A172 (cell line): ENCODE results near the gene VOPP1. TPM values are rescaled to one million over a fixed set of nuclear protein-coding genes. Genes with fewer than 3 reads are reported as not detected.

Experiments
- DNase-seq: peaks from one replicate; pipeline ENCODE4 v3.0.0-alpha.2; 2015; ENCODE audit warnings: low spot score
- total RNA-seq: library from RNA; depleted of rRNA; stranded (reverse); fragments of >200 nt; shearing (Covaris generic); gene quantifications from 2 replicates; pipeline ENCODE4 v1.2.3, GENCODE V29; 2014

VOPP1 gene
- total RNA-seq, 1 experiment from 2014 or later = 112 TPM

DNA sequence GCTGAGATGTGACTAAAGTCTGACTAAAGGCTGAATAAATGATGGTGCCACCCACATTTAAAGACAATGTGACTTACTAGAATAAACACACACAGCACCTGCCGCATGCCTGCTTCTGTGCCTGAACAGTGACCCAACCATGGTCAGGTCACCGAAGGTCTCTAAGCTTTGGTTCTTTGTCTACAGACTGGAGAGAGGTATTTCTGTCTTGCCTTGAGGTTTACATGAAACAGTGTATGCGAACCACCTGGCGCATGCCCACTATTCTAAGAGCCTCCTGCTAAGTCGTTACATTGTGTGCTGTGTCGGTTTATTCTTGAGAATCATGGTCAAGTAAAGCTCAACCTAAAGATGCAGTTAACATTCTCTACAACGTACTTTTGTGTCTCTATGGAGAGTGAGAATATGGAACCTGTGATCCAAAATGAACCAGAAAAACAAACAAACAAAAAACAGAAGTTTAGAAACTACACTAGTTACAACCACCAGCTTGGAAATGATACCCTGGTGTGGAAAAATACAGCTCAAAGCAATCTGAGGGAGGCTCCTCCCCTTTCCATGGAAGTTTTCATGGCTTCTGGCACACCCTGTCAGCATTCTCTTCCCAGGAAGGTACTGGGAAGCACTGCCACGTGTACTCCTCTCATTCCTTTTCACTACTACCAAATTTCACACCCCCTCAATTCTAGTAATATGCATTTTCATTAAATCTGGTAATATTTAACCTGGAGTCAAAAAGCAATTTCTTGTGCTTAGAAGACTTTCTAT, 40.0 kb downstream of the VOPP1 start:
- DNase-seq = peak; percentile 35

DNA sequence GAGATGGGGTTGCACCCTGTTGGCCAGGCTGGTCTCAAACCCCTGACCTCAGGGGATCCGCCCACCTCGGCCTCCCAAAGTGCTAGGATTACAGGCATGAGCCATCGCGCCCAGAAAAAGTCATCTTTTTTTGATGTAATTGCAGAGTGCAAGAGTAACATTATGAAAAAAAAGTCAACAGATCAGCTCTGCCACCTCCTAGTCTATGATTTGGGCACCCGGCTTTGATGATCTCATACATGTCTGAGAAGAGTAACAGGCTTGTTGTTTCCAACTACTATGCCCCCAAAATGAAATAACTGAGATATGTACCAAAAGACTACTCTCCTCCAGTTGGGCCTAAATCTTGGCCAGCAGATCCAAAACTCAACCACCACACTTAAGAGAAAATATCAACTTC, 40.8 kb downstream of the VOPP1 start:
- no peak for DNase-seq

- no peak for DNase-seq
These were observed 45.0 kb downstream of the VOPP1 start for GRCh38 chr7:55527307-55527706.

GRCh38 chr7:55526770-55527169, 45.5 kb downstream of the VOPP1 start:
- DNase-seq = no peak

DNA sequence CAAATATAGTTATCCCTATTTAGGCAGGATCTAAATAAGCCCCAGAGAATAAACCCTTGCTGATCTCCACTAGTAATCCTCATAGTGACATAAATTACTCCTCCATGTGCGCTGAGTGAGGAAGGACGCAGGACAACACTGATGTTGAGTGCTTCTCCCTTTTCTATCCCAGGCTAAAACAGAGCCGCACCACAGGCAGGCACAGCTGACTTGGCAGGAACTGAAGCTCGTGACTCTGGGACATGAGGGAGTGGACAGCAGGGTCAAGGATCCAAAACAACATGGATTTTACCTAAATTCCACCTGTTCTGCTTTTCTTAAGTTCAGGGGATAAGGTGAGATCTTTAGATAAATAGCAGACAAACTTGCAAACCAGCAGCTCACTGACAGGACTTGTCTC, 46.0 kb downstream of the VOPP1 start:
- DNase-seq = no peak

DNA sequence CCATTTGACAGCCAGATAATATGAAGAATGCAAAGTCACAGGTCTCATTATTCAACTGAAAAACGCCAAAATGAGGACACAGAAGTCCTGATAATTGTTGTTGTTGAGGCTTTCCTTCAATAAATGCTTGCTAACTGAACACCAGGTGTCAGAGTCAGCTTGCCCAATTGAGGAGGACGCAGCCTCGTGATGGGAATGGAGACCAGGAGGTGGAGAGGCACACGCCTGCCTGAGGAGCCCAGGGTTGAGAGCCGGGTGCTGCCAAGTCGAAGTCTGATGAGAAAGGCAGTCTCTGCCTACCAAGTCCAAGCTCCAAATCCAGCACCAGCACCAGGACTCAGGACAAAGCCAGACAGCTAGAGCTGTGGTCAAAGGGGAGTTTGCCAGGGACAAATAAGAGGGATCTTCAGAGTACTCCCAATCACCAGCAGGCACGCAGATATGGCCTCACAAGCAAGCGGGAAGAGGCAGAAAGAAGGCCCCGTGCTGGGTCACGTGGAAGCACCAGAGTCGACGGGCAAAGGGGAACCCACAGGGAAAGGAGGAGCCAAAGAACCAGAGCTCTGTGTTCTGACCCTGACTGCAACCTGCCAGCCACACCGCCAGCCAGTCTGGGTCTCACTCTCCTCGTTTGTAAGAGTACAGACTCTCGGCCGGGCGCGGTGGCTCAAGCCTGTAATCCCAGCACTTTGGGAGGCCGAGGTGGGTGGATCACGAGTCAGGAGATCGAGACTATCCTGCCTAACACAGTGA, 47.6 kb downstream of the VOPP1 start:
- DNase-seq = no peak

GRCh38 chr7:55523366-55523765, 48.9 kb downstream of the VOPP1 start:
- no peak for DNase-seq

- DNase-seq = no peak
These were observed 50.1 kb downstream of the VOPP1 start for GRCh38 chr7:55521917-55522902.

DNA sequence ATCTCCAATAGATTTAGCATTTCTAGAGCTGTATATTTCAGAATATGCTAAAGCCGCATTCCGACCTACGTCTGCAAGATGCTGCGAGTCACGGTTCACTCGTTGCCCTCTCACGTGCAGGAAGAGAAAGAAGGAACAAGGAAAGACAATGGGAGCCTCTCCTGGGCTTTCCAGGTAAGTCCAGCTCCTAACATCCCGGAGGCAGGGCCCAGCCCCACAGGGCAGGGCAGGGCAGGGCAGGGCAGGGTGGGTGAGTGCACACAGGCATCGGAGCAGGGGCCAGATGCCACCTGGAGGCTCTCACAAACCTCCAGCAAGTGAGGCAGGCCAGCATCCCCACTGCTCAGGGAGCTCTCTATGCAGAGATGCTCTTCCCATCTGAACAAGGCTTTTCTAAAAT, 50.8 kb downstream of the VOPP1 start:
- DNase-seq = no peak

DNA sequence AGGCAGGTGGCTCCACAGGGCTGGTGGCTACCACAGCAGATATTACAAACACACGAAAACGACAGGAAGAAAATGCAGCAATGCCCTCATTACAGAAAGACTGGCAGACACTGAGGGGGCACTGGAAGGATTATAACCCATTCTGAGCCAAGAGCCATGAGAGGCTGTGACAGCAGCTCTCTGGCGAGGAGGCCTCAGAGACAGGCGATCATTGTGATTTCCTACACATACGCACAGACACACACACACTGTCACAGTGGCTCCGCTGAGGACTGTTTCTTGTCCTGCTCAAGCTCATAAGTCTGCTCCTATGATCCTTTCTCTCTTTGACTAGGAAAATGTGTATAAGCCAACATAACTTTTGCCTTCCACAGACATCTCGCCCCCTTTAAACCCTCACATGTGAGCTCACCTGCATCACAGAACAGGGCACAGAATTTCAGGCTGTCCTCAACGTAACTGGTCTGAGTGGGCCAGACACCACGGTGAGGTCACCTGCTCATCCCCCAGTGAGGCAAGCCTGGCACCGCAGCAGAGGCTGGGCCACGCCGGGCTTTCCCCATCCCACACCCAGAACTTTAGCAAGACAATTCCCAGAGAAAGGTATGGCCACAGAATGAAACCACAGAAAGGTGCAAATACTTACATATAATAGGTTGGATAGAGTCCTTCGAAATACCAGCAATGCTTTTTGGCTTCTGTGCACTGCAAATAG, 51.7 kb downstream of the VOPP1 start:
- no peak for DNase-seq

- DNase-seq = no peak
These were observed 53.5 kb downstream of the VOPP1 start for GRCh38 chr7:55518836-55519235.

- DNase-seq = no peak
These were observed 54.2 kb downstream of the VOPP1 start for GRCh38 chr7:55517936-55518689.

DNA sequence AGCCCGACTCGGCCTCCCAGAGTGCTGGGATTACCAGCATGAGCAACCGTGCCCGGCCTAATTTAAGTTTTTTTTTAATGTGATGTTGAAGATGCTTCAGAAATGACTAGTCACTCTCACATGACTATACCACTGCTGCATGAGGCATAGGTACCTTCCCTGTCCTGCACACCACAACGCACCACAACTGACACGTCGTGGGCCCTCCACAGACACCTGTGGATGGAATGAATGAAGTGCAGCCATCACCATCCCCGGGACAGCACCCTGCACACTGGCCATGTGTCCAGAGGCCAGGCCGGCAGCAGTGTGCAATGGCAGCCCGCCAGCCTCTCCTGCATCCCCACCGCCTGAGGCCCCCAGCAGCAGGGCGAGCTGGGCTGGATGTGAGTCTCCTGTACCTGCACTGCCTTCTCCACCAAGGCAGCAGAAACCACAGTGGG, 55.1 kb downstream of the VOPP1 start:
- DNase-seq = peak; percentile 42

- DNase-seq = no peak
These were observed 55.9 kb downstream of the VOPP1 start for GRCh38 chr7:55516409-55516808.

DNA sequence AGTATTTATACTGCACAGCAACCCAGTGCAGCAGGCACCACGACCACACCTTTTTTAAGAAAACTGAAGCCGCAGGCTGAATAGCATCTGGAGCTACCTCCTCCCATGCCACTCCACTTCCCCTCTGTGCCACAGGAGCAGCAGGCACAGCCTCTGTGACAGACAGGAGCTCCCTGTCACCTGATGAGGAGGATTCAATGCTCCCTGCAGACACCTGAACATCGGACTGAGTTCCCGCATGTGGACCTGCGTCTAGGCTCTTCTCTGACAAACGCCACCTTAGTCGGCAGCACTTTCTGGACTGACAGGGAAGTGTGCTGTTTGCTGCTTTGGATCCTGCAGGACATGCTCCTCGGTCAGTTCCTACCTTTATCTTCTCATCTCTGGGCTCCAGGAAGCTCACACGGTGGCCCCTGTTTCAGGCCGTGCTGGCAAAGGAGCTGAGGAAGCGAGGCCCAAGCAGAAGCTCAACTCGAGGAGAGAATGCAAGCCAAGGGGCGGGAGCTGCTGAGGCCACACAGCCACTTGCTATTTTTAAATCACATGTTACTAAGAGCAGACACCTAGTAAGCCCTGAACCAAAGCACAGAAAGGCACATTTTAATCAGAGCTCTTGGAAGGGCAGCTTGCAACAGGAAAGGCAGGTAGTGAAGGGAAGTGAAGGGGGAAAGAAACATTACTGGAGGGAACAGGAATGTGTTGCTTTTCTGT, 56.6 kb downstream of the VOPP1 start:
- no peak for DNase-seq

- no peak for DNase-seq
These were observed 57.6 kb downstream of the VOPP1 start for GRCh38 chr7:55514546-55515265.

- DNase-seq = no peak
These were observed 58.4 kb downstream of the VOPP1 start for GRCh38 chr7:55513868-55514267.

DNA sequence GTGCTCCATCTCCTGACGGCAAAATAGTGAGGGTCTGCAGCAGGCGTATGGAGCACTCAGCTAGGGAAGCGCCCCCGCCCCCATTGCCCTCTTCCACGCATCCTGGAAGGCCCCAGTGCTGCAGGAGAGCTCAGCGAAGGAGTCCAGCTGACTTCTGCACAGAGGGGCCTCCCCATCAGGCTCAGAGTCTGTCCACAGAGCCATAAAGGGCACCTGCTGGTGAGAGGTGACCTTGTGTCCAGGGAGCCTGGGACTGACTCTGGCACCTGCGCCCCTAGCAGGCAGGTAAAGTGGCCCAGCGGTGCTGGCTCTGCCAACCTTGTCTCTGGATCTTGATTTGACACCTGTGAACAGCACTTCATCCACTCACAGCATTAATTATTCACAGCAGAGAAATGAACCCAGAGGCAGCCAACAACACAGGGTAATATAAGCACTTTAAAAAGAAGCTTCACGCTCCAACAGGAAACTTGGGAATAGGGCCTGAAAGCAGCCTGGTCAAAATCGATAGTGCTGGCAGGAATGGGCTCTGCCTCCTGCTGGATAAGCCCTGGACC, 59.6 kb downstream of the VOPP1 start:
- DNase-seq = no peak

GRCh38 chr7:55510621-55511020, 61.7 kb downstream of the VOPP1 start:
- DNase-seq = no peak
